HG03571 (cell line): Measurements from ENCODE around the gene NFASC.

Experiments used
- ATAC-seq: cut with Tn5 transposase; IDR thresholded peaks from one replicate; pipeline ENCODE4 v1.9.1; 2021; ENCODE audit not compliant: unreplicated experiment

The NFASC gene

DNA sequence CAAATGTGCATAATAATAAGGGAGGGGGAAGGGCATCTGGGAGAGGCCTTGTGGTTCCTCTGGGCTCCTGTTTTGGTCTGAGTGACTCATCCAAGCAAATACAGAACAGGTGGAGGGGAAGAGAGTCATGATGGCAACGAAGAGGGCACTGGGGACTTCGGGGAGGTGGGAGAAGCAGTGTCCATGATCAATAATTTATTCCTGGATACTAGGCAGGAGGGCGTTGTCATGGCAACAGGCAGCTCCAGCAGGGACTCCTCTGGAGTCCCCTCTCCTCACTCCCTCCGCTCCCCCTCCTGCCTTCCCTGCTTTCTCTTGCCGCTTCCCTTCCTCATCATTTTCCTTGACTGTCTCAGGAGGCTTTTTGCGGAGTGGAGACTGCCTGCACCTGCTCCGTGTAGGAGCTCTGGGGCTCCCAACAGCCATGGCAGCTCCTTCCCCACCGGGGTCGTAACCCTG, 12.3 kb upstream of the NFASC start:
- ATAC-seq = no peak

GRCh38 chr1:204859861-204860267, 10.8 kb upstream of the NFASC start:
- ATAC-seq = no peak

DNA sequence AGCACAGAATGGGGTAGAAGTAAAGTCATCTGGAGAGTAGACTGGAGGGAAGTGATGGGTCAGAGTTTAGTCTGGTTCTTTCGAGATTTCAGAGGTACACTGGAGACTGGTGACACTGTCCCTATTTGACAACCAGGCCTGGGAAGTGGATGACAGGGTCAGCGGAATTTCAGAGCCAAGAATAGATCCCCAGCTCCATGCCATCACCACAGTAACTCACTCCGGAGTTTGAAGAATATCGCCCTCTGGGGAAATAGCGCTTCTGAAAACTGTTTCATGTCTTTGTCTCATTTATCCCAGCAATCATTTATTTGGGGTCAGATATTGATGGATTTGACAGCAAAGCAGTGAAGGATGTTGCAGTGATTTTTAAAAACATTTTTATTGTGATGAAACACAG, 7.6 kb upstream of the NFASC start:
- ATAC-seq = no peak

- no peak for ATAC-seq
Measured at GRCh38 chr1:204863730-204864129, 6.9 kb upstream of the NFASC start.

DNA sequence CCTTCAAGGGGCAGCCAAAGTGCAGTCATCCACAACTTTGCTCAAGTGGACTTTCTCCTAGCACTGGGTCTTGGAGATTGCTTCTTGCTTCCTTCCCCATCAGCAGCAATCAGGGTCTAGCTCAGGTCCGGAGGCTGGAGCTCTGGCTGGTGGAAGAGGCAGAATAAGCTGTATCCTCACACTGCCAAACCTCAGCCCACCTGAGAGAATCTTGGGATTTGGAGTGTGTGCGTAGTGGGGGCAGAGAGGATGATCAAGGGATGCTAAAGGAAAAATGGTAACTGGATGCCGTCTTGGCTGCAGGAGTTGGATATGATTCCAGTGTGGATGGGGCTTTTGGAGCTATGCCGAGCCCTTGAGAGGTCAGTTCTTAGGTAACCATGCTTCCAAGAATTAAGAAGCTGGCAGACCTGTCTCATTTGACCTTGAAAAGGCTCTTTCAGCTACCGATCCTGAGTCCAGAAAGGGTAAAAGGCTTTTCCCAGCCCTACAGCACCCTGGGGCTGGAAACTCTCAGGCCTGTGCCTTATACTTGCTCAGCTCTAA, 4.5 kb upstream of the NFASC start:
- ATAC-seq = no peak

GRCh38 chr1:204867203-204867602, 3.5 kb upstream of the NFASC start:
- ATAC-seq = no peak

- ATAC-seq = no peak
Measured at GRCh38 chr1:204867666-204868339, 2.9 kb upstream of the NFASC start.

DNA sequence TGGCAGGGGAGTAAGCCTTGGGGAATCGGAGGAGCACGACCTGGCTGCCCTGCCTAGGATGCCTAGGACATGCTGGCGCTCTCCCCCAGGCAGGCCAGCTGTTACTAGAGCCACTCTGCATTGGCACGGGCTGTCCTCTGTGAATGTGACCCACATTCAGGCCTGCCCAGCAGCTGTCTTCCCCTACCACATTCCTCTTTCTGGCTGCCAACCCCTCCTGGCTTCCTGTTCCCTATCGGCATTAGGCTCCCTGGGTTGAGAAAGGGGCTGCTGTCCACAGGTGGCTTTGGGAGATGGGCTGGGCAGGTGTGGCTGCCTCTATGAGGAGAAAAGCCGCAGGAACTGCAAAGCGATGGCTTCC, 2.3 kb upstream of the NFASC start:
- ATAC-seq = no peak

- no peak for ATAC-seq
Measured at GRCh38 chr1:204869097-204869496, 1.6 kb upstream of the NFASC start.

GRCh38 chr1:204871405-204872037, 859 bp downstream of the NFASC start:
- ATAC-seq = no peak

- ATAC-seq = no peak
Measured at GRCh38 chr1:204872262-204872881, 1.7 kb downstream of the NFASC start.

- ATAC-seq = no peak
Measured at GRCh38 chr1:204873176-204873575, 2.5 kb downstream of the NFASC start.

- ATAC-seq = no peak
Measured at GRCh38 chr1:204873714-204874113, 3.1 kb downstream of the NFASC start.

GRCh38 chr1:204874274-204874673, 3.6 kb downstream of the NFASC start:
- ATAC-seq = no peak

DNA sequence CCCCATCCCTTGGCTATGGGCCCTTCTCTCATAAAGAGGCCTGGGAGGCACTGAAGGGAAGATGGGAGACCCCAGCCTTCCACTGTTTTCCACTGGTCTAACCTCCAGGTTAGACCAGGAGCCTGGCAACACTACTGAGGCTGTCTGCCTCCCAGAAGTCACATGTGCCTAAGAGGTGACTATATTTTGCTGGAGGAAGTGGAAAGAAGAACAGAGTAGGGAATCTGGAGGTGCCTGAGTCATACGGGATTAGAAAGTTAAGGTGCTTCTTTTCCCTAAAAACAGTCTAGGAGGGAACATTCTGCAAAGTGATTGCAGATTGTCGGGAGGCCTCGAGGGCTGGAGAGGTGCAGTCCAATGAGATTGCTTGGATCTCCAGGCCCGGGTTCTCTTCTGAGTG, 4.6 kb downstream of the NFASC start:
- no peak for ATAC-seq

DNA sequence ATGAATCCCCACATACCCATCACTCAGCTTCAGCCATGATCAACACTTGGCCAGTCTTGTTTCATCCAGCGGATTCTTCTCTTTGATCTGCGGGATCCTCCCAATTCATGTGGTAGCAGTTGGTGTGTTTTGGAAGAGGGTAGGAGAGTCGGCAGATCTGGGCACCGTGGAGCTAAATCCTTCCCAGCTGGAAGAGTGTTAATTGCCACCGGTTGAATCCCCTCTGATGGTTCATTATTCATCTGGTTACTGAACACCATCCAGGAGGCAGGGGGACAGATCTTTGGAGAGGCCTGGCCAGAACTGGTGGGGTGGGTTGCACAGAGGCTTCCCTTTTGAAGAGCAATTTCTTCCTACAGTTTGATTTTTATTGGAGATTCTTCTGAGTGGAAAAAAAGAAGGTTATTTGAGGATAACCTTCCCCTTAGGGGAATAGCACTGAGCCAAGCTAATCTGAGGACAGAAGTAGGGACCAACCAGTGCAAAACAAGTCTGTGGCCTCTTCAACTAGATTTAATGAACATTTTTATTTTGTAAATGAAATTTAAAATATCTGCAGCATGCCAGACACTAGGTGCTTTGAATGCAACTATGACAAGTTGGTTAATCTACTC, 8.1 kb downstream of the NFASC start:
- no peak for ATAC-seq

GRCh38 chr1:204879351-204879750, 8.7 kb downstream of the NFASC start:
- no peak for ATAC-seq

- ATAC-seq = no peak
Measured at GRCh38 chr1:204880906-204881305, 10.2 kb downstream of the NFASC start.

- no peak for ATAC-seq
Measured at GRCh38 chr1:204882479-204882878, 11.8 kb downstream of the NFASC start.

GRCh38 chr1:204883405-204883804, 12.7 kb downstream of the NFASC start:
- no peak for ATAC-seq

GRCh38 chr1:204885288-204885711, 14.6 kb downstream of the NFASC start:
- ATAC-seq = no peak

GRCh38 chr1:204885790-204886189, 15.1 kb downstream of the NFASC start:
- ATAC-seq = no peak
